ENCODE results near the gene SEMA6D.

- TF ChIP-seq CTCF (IDR thresholded peaks at IDR 0.05) (no peak), POLR2A (IDR thresholded peaks at IDR 0.05) (no peak)
These were observed 70.6 kb downstream of the SEMA6D start for GRCh38 chr15:47787875-47788274.

Data from Peyer's patch (tissue), 4 donors.